ENCODE measurements around the gene BUD23.

DNA sequence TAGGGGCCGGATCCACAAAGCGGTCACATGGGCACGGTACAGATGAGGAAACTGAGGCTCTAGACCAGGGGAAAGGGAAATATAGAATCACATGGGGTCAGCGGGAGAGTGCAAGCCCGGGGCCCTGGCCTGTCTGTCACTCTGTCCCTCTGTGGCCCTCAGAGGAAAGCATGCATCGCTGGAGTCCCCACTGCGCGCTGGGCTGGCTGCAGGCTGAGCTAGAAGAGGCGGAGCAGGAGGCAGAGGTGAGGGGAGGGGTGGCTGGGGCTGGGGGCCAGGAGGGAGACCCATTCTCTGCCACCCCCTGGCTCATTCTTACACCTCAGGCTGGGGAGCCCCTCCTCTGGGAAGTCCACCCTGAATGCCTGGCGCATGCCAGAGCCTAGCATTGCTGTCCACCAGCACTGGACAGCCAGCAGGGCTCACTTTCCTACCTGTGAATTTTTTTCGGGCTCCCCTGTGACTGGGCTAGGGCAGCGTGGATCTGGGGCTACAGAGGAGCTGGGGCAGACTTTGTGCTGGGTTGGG lies 13.5 kb upstream of the BUD23 start:
- TF ChIP-seq, protein P1, sequence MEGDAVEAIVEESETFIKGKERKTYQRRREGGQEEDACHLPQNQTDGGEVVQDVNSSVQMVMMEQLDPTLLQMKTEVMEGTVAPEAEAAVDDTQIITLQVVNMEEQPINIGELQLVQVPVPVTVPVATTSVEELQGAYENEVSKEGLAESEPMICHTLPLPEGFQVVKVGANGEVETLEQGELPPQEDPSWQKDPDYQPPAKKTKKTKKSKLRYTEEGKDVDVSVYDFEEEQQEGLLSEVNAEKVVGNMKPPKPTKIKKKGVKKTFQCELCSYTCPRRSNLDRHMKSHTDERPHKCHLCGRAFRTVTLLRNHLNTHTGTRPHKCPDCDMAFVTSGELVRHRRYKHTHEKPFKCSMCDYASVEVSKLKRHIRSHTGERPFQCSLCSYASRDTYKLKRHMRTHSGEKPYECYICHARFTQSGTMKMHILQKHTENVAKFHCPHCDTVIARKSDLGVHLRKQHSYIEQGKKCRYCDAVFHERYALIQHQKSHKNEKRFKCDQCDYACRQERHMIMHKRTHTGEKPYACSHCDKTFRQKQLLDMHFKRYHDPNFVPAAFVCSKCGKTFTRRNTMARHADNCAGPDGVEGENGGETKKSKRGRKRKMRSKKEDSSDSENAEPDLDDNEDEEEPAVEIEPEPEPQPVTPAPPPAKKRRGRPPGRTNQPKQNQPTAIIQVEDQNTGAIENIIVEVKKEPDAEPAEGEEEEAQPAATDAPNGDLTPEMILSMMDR (IDR thresholded peaks at IDR 0.05): no peak
- no peak for TF ChIP-seq POLR2A (IDR thresholded peaks at IDR 0.05)
